NT2/D1 (cell line): ENCODE measurements around the gene FAM171A1.

Source experiments
- SUZ12 ChIP-seq: IDR thresholded peaks from 2 replicates; pipeline ENCODE4 v1.6.1; 2011; ENCODE audit not compliant: insufficient read length, insufficient read depth; ENCODE audit errors: extremely low read depth
- YY1 ChIP-seq: IDR thresholded peaks from 2 replicates; pipeline ENCODE4 v1.6.1; 2011; ENCODE audit not compliant: insufficient read length, insufficient read depth
- ZNF274 ChIP-seq: IDR thresholded peaks from 2 replicates; pipeline ENCODE4 v1.6.1; 2011; ENCODE audit warnings: mild to moderate bottlenecking, low read depth, low read length

DNA sequence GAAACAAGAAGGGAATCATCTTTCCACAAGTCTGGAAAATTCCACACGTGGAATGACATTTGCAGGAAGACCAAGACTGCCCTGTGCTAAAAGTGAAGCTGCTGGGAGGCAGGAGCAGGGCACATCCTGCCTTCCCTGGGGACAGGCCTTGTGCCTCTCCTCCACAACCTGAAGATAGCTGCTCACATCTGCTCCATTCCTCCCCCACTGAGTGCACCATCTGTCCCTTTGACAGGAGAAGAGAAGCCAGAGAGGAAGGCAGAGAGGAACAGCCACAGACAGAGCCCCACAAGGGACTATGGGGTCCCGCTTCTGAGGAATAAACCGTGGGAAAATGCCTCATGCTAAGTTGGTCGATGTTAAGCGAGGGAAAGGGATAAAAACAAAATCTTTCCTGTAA, 15.9 kb upstream of the FAM171A1 start:
- TF ChIP-seq ZNF274 (no peak), YY1 (no peak), SUZ12 (no peak)
